Measurements from ENCODE around the gene ALX3. TPM values are rescaled to one million over a fixed set of nuclear protein-coding genes. Genes with fewer than 3 reads are reported as not detected.

The ALX3 gene
- not detected in 2 replicates for total RNA-seq

GRCh38 chr1:110070671-110071242 lies at the start of gene ALX3:
Gene ALX3, minus strand, starts transcription at chr1:110070672. Its CDS starts 60 bp downstream, at chr1:110070612.
- H3K27me3 ChIP-seq (ENCODE audit: control insufficient read depth, insufficient read depth, low read length), result peaks cover 42% of the 10 kb centered on the region
- no peak within 1 kb of the TSS for H3K4me3 ChIP-seq (ENCODE audit: low read depth, low read length)
- DNase-seq (ENCODE audit: low read depth) (no peak), FAIRE-seq (no peak)
- TF ChIP-seq, protein P1, sequence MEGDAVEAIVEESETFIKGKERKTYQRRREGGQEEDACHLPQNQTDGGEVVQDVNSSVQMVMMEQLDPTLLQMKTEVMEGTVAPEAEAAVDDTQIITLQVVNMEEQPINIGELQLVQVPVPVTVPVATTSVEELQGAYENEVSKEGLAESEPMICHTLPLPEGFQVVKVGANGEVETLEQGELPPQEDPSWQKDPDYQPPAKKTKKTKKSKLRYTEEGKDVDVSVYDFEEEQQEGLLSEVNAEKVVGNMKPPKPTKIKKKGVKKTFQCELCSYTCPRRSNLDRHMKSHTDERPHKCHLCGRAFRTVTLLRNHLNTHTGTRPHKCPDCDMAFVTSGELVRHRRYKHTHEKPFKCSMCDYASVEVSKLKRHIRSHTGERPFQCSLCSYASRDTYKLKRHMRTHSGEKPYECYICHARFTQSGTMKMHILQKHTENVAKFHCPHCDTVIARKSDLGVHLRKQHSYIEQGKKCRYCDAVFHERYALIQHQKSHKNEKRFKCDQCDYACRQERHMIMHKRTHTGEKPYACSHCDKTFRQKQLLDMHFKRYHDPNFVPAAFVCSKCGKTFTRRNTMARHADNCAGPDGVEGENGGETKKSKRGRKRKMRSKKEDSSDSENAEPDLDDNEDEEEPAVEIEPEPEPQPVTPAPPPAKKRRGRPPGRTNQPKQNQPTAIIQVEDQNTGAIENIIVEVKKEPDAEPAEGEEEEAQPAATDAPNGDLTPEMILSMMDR (IDR thresholded peaks at IDR 0.05; ENCODE audit: insufficient read depth, low read length, severe bottlenecking), result no peak
- H3K36me3 ChIP-seq (ENCODE audit: control insufficient read depth, insufficient read depth, low read length), result no peaks in the 10 kb centered on the region

- Histone ChIP-seq H3K27me3 (ENCODE audit: control insufficient read depth, insufficient read depth, low read length) (no peaks in the 10 kb centered on the region), H3K4me3 (ENCODE audit: low read depth, low read length) (no peak overlapping the region), H3K36me3 (ENCODE audit: control insufficient read depth, insufficient read depth, low read length) (no peaks in the 10 kb centered on the region)
- TF ChIP-seq, protein P1 (IDR thresholded peaks at IDR 0.05; ENCODE audit: insufficient read depth, low read length, severe bottlenecking), result no peak
- FAIRE-seq (no peak), DNase-seq (ENCODE audit: low read depth) (no peak)
Observed at GRCh38 chr1:110119843-110120242, 49.4 kb upstream of the ALX3 start.

- DNase-seq (ENCODE audit: low read depth), result peak; percentile 61
Observed at GRCh38 chr1:110118636-110119396, 48.3 kb upstream of the ALX3 start.

GRCh38 chr1:110114784-110115183 lies 44.3 kb upstream of the ALX3 start:
- Histone ChIP-seq H3K27me3 (ENCODE audit: control insufficient read depth, insufficient read depth, low read length) (peaks cover 12% of the 10 kb centered on the region), H3K36me3 (ENCODE audit: control insufficient read depth, insufficient read depth, low read length) (no peaks in the 10 kb centered on the region), H3K4me3 (ENCODE audit: low read depth, low read length) (no peak overlapping the region)
- FAIRE-seq, result no peak
- no peak for DNase-seq (ENCODE audit: low read depth)
- TF ChIP-seq, protein P1 (IDR thresholded peaks at IDR 0.05; ENCODE audit: insufficient read depth, low read length, severe bottlenecking), result no peak

More at GRCh38 chr1:110118636-110119396, 48.3 kb upstream of the ALX3 start:
- H3K4me3 ChIP-seq (ENCODE audit: low read depth, low read length), result no peak overlapping the region
- peaks cover 3% of the 10 kb centered on the region for H3K27me3 ChIP-seq (ENCODE audit: control insufficient read depth, insufficient read depth, low read length)
- H3K36me3 ChIP-seq (ENCODE audit: control insufficient read depth, insufficient read depth, low read length), result no peaks in the 10 kb centered on the region
- FAIRE-seq, result no peak
- TF ChIP-seq, protein P1 (IDR thresholded peaks at IDR 0.05; ENCODE audit: insufficient read depth, low read length, severe bottlenecking), result no peak

- Histone ChIP-seq H3K4me3 (ENCODE audit: low read depth, low read length) (no peak overlapping the region), H3K27me3 (ENCODE audit: control insufficient read depth, insufficient read depth, low read length) (peaks cover 12% of the 10 kb centered on the region), H3K36me3 (ENCODE audit: control insufficient read depth, insufficient read depth, low read length) (no peaks in the 10 kb centered on the region)
- no peak for DNase-seq (ENCODE audit: low read depth)
- TF ChIP-seq, protein P1 (IDR thresholded peaks at IDR 0.05; ENCODE audit: insufficient read depth, low read length, severe bottlenecking), result no peak
- FAIRE-seq, result no peak
Observed at GRCh38 chr1:110114173-110114572, 43.7 kb upstream of the ALX3 start.
